GM21515 (cell line): ENCODE results near the gene PDIA4.
A peak's percentile ranks its signal among the peaks of the same experiment; 100 is the strongest.
"Not testable (repeated sequence)": the region's sequence is repeated elsewhere in the genome, so short reads cannot be mapped to it uniquely, and the experiment has no call there.

Source experiments
- ATAC-seq: cut with Tn5 transposase; IDR thresholded peaks from one replicate; pipeline ENCODE4 v1.9.1; 2021; ENCODE audit not compliant: unreplicated experiment

PDIA4 gene

GRCh38 chr7:149038641-149039040 lies 10.3 kb upstream of the PDIA4 start:
- not testable (repeated sequence) for ATAC-seq

- ATAC-seq = no peak
These were observed 8.4 kb upstream of the PDIA4 start for GRCh38 chr7:149036676-149037075.

- ATAC-seq = no peak
These were observed 3.1 kb upstream of the PDIA4 start for GRCh38 chr7:149031353-149031910.

- ATAC-seq = not testable (repeated sequence)
These were observed 2.1 kb upstream of the PDIA4 start for GRCh38 chr7:149030439-149030838.

GRCh38 chr7:149027611-149028345 lies 527 bp downstream of the PDIA4 start:
- no peak for ATAC-seq

GRCh38 chr7:149027055-149027454 lies 1.2 kb downstream of the PDIA4 start:
- no peak for ATAC-seq

GRCh38 chr7:149023662-149024061 lies 4.6 kb downstream of the PDIA4 start:
- ATAC-seq = no peak

- no peak for ATAC-seq
These were observed 5.4 kb downstream of the PDIA4 start for GRCh38 chr7:149022756-149023360.

GRCh38 chr7:149021725-149022062 lies 6.6 kb downstream of the PDIA4 start:
- no peak for ATAC-seq

GRCh38 chr7:149020483-149020882 lies 7.8 kb downstream of the PDIA4 start:
- ATAC-seq = no peak

- ATAC-seq = no peak
These were observed 11.4 kb downstream of the PDIA4 start for GRCh38 chr7:149016876-149017275.

- ATAC-seq = no peak
These were observed 14.0 kb downstream of the PDIA4 start for GRCh38 chr7:149014309-149014708.

- ATAC-seq = no peak
These were observed 14.4 kb downstream of the PDIA4 start for GRCh38 chr7:149013876-149014275.

- ATAC-seq = not testable (repeated sequence)
These were observed 15.6 kb downstream of the PDIA4 start for GRCh38 chr7:149012730-149013129.

- ATAC-seq = no peak
These were observed 16.8 kb downstream of the PDIA4 start for GRCh38 chr7:149011491-149011890.

GRCh38 chr7:149010451-149010850 lies 17.9 kb downstream of the PDIA4 start:
- no peak for ATAC-seq

GRCh38 chr7:149009527-149009926 lies 18.8 kb downstream of the PDIA4 start:
- ATAC-seq = no peak

- no peak for ATAC-seq
These were observed 20.7 kb downstream of the PDIA4 start for GRCh38 chr7:149007611-149008010.

GRCh38 chr7:149007146-149007545 lies 21.2 kb downstream of the PDIA4 start:
- ATAC-seq = no peak

GRCh38 chr7:149006345-149006725 lies 22.0 kb downstream of the PDIA4 start:
- ATAC-seq = no peak

- peak; percentile 62 for ATAC-seq
These were observed 22.6 kb downstream of the PDIA4 start for GRCh38 chr7:149005427-149006344.
